HG02678 (cell line): ENCODE results near the gene ELOVL2.
A peak's percentile ranks its signal among the peaks of the same experiment; 100 is the strongest.
"Not testable (repeated sequence)": the region's sequence is repeated elsewhere in the genome, so short reads cannot be mapped to it uniquely, and the experiment has no call there.

ENCODE experiments used
- ATAC-seq: cut with Tn5 transposase; IDR thresholded peaks from one replicate; pipeline ENCODE4 v1.9.1; 2021; ENCODE audit warnings: mild to moderate bottlenecking, moderate library complexity; ENCODE audit not compliant: unreplicated experiment

Gene ELOVL2

GRCh38 chr6:11043961-11044711 lies at the start of gene ELOVL2:
TSS of gene ELOVL2 (minus strand) at chr6:11044305. CDS start at chr6:11044230, 75 bp downstream.
- peak; percentile 54 for ATAC-seq

GRCh38 chr6:11093376-11093625 lies 49.2 kb upstream of the ELOVL2 start:
- peak; percentile 19 for ATAC-seq

GRCh38 chr6:11092668-11093375 lies 48.7 kb upstream of the ELOVL2 start:
- peak; percentile 33 for ATAC-seq

GRCh38 chr6:11091141-11091540 lies 47.0 kb upstream of the ELOVL2 start:
- not testable (repeated sequence) for ATAC-seq

GRCh38 chr6:11089695-11090094 lies 45.6 kb upstream of the ELOVL2 start:
- no peak for ATAC-seq

GRCh38 chr6:11087141-11087812 lies 43.2 kb upstream of the ELOVL2 start:
- ATAC-seq: not testable (repeated sequence)

GRCh38 chr6:11085758-11086435 lies 41.8 kb upstream of the ELOVL2 start:
- no peak for ATAC-seq

- ATAC-seq: no peak
Observed at GRCh38 chr6:11083956-11084355, 39.9 kb upstream of the ELOVL2 start.

- no peak for ATAC-seq
Observed at GRCh38 chr6:11083491-11083890, 39.4 kb upstream of the ELOVL2 start.

- no peak for ATAC-seq
Observed at GRCh38 chr6:11080296-11080695, 36.2 kb upstream of the ELOVL2 start.

GRCh38 chr6:11078266-11078665 lies 34.2 kb upstream of the ELOVL2 start:
- no peak for ATAC-seq

GRCh38 chr6:11076540-11076939 lies 32.4 kb upstream of the ELOVL2 start:
- ATAC-seq: no peak

- ATAC-seq: no peak
Observed at GRCh38 chr6:11072101-11072500, 28.0 kb upstream of the ELOVL2 start.

GRCh38 chr6:11069760-11070159 lies 25.7 kb upstream of the ELOVL2 start:
- ATAC-seq: no peak

GRCh38 chr6:11067348-11067747 lies 23.2 kb upstream of the ELOVL2 start:
- ATAC-seq: no peak

- ATAC-seq: no peak
Observed at GRCh38 chr6:11066505-11067347, 22.6 kb upstream of the ELOVL2 start.

GRCh38 chr6:11065436-11066202 lies 21.5 kb upstream of the ELOVL2 start:
- no peak for ATAC-seq

GRCh38 chr6:11064836-11065235 lies 20.7 kb upstream of the ELOVL2 start:
- no peak for ATAC-seq

- ATAC-seq: no peak
Observed at GRCh38 chr6:11062715-11063114, 18.6 kb upstream of the ELOVL2 start.

GRCh38 chr6:11062083-11062482 lies 18.0 kb upstream of the ELOVL2 start:
- ATAC-seq: no peak
